GM21528 (cell line): ENCODE data around the gene MBLAC1.
"Not testable (repeated sequence)": the region's sequence is repeated elsewhere in the genome, so short reads cannot be mapped to it uniquely, and the experiment has no call there.

ENCODE experiments used
- ATAC-seq: cut with Tn5 transposase; IDR thresholded peaks from one replicate; pipeline ENCODE4 v1.9.1; 2021; ENCODE audit warnings: mild to moderate bottlenecking, moderate library complexity; ENCODE audit not compliant: unreplicated experiment, low FRiP score

The MBLAC1 gene

DNA sequence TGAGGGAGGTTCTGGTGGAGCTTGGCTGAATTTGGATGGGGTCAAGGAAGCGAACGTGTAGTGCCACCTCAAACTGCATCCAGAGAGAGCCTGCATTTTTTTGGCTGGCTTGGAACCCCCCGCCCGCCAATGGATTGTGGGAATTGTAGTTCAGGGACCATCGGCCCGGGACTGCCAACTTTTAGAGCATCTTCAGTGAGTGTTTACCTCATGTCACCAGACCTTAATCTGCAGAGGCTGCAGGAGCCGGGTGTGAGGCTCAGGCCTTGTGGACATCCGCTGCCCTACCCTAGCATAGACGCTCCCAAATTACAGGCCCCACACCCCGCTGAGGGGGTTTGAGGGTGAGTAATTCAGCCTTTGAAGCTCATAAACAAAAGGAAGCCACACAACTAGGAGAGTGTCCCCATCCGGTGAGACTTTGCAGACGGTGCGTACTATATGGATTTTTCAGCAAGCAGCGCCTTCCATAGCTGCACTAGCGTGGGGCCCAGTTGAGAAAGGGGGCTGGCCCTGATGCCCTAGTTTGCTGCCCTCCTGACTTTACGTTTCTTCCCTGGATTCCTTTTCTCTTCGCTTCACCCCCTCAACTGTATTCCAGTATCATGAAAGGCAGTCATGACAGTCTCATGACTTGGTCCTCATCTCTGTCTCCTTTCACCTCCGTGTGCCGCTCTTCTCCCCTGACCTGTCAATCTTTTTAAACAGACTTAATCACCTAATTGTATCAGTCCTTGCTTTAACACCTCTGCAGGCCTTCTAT lies 6.6 kb upstream of the MBLAC1 start:
- peak; percentile 29 for ATAC-seq

DNA sequence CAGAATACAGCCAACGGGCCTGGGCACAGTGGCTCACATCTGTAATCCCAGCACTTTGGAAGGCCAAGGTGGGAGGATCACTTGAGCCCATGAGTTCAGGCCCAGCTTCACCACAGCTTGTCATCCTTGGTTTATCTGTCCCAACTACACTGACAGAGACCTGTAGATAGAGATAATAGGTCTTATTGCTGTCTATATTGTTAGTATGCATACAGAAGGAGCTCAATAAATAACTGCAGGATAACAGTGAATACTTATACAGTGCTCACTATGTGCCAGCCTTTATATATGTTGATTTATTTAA lies 6.1 kb upstream of the MBLAC1 start:
- ATAC-seq = no peak

DNA sequence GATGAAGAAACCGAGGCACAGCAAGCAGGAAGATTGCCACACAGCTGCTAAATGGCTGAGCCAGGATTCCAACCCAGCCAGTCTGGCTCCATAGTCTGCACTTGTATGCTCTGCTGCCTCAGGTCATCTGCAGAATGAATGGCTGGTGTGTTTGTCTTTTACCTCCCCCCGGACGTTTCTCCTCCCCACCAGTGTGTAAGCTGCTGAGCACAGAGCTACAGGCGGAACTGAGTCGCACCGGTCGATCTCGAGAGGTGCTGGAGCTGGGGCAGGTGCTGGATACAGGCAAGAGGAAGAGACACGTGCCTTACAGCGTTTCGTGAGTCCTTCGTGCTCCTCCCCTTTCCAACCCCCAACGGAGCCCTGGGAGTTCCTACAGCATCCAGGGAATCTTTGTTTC lies 4.7 kb upstream of the MBLAC1 start:
- ATAC-seq = no peak

DNA sequence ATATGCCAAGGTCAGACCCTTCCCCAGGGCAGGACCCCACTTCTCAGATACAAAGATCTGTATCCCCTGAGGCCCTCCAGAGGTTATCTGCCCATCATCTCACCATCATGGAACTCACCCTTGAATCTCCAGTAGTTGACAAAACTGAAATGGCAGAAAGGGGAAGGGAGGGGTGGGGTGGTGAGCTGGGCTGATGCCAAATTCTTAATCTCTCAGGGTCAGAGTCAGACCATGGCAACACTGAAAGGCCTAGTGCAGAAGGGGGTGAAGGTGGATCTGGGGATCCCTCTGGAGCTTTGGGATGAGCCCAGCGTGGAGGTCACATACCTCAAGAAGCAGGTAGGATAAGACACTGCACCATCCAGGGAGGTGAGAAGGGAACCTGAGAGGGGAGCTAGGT lies 4.2 kb upstream of the MBLAC1 start:
- no peak for ATAC-seq

DNA sequence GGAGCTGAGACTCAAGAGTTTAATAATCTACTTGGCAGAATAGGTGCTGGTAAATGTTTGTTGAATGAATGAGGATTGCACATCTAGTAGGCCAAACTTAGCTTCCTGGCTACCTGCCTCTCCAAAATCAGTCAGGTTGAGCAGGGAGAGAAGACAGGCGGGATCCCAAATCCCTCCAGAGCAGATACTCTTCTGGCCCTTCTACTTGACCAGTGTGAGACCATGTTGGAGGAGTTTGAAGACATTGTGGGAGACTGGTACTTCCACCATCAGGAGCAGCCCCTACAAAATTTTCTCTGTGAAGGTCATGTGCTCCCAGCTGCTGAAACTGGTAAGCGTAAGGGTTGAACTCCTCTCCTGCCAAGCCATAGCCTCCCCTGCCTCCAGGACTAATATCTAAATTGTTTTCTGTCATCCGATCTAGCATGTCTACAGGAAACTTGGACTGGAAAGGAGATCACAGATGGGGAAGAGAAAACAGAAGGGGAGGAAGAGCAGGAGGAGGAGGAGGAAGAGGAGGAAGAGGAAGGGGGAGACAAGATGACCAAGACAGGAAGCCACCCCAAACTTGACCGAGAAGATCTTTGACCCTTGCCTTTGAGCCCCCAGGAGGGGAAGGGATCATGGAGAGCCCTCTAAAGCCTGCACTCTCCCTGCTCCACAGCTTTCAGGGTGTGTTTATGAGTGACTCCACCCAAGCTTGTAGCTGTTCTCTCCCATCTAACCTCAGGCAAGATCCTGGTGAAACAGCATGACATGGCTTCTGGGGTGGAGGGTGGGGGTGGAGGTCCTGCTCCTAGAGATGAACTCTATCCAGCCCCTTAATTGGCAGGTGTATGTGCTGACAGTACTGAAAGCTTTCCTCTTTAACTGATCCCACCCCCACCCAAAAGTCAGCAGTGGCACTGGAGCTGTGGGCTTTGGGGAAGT lies 2.2 kb upstream of the MBLAC1 start:
- no peak for ATAC-seq

DNA sequence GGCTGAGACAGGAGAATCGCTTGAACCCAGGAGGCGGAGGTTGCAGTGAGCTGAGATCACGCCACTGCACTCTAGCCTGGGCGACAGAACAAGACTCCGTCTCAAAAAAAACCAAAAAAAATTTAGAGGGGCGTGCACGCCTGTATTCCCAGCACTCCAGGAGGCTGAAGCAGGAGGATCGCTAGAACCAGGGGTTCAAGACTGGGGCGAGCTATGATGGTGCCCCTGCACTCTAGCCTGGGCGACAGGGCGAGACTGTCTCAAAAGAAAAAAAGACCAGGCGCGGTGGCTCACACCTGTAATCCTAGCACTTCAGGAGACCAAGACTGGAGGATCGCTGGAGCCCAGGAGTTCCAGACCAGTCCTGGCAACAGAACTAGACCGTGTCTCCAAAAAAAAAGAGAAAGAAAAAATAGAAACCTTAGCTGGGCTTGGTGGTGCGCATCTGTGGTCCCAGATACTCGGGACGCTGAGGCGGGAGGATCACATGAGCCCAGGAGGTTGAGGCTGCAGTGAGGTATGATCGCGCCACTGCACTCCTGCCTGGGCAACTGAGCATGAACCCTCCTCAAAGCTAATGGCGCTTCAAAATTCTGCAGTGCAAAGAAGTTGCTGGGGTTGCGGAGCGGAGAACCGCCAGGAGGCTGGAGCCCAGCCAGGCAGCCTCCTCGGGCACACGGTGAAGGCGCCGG lies 382 bp upstream of the MBLAC1 start:
- peak; percentile 4 for ATAC-seq

DNA sequence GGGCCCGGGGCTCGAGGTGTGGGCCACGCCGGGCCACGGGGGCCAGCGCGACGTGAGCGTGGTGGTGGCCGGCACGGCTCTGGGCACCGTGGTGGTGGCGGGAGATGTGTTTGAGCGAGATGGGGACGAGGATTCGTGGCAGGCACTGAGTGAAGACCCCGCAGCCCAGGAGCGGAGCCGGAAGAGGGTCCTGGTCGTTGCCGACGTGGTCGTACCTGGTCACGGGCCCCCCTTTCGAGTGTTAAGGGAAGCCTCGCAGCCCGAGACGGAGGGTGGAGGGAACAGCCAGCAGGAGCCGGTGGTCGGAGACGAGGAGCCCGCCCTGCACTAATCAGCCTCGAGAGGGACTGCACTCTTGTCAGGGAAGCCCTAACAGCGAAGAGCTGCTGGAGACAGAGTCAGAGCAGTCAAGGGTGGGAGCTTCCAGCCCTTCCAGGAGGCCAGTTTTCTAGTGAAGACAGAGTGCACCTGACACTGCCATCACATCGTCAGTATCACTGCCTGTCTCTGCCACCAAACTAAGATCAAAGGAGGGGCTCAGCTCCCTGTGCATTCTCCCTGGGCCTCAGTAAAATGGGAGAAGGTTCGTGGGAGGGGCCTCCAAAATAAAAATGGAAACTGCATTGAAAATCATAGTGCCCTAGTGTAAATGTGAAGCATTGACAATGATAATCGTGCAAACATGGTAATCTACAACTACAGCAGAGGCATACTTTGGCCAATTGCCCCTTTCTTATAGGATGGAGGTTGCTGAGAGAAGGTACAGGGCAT lies 1.3 kb downstream of the MBLAC1 start:
- ATAC-seq = peak; percentile 4

DNA sequence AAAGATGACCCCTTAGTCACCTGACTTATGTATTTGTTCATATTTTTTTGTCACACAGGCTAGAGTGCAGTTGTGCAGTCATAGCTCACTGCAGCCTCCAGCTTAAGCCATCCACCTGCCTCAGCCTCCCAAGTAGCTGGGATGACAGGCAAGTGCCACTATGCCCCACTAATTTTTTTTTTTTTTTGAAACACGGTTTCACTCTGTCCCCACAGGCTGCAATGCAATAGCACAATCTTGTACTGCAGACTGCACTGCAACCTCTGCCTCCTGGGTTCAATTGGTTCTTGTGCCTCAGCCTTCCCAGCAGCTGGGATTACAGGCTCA lies 1.8 kb downstream of the MBLAC1 start:
- ATAC-seq = no peak

DNA sequence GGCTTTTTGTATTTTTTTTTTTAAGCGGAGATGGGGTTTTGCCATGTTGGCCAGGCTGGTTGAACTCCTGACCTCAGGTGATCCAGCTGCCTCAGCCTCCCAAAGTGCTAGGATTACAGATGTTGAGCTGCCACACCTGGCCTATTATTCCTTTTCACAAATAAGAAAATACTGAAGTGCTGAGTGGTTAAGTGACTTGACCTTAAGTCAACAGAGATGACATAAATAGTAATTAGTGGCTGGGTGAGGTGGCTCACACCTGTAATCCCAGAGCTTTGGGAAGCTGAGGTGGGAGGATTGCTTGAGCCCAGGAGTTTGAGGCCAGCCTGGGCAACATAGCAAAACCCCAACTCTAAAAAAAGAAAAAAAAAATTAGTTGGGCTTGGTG lies 3.4 kb downstream of the MBLAC1 start:
- ATAC-seq = not testable (repeated sequence)

DNA sequence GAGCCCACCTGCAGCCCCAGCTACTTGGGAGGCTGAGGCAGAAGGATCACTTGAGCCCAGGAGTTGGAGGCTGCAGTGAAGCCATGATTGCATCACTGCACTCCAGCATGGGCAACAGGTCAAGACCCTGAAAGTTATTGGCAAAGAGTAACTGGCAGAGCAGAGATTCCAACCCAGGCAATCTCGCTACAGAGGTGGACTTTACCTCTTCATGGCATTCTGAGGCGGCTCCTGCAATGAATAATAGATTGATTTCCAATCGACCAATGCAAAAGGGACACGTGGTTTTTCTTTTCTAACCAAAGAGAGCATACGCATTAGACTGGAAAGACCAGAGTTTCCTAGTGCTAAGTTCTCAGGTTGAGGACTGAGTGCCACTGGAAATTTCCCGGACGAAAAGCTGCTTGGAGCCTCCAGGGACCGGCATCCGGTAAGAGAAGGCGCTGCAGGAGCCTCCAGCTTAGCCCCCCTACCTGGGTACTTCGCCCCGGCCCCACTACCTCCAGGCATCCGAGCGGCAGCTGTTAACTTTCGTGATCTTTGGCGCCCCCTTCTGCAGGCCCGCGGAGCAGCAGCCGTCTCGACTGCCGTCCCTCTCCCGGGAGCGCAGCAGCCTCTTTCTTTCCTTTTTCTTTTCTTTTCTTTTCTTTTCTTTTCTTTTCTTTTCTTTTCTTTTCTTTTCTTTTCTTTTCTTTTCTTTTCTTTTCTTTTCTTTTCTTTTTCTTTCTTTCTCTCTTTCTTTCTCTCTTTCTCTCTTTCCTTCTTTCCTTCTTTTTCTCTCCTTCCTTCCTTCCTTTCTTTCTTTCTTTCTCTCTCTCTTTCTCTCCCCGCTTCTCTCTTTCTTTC lies 4.1 kb downstream of the MBLAC1 start:
- no peak for ATAC-seq

DNA sequence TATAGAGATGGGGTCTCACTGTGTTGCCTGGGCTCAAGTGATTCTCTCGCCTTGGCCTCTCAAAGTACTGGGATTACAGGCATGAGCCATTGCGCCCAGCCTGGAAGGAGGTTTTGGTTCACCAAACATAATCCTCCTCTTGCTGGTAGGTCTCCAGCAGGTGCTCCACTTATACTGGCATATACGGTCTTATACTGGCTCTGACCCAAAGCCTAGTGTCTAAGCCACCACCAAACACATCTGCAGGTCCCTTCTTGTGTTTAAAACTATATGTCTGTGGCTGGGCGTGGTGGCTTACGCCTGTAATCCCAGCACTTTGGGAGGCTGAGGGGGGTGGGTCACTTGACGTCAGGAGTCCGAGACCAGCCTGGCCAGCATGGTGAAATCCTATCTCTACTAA lies 5.4 kb downstream of the MBLAC1 start:
- ATAC-seq = no peak

DNA sequence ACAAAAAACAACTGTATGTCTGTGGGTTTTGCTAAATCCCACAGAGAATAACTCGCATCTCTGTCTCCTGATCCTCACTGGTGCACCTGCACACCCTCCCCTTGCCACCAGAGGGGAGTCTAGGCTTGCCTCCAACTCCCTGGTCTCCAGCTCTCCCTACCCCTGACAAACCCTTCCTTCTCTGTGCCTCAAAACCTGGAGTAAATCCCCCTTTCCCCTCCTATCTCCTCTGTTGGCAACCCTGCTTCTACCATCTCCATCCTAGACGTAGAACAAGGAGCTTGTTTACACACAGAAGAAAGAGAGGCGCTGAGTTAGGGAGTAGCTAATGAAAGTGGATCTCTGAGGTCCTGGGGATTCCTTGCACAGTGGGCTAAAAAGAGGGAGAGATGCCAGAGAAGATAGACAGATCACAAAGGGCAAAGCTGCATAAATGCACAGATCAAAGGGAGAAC lies 6.0 kb downstream of the MBLAC1 start:
- ATAC-seq = no peak

DNA sequence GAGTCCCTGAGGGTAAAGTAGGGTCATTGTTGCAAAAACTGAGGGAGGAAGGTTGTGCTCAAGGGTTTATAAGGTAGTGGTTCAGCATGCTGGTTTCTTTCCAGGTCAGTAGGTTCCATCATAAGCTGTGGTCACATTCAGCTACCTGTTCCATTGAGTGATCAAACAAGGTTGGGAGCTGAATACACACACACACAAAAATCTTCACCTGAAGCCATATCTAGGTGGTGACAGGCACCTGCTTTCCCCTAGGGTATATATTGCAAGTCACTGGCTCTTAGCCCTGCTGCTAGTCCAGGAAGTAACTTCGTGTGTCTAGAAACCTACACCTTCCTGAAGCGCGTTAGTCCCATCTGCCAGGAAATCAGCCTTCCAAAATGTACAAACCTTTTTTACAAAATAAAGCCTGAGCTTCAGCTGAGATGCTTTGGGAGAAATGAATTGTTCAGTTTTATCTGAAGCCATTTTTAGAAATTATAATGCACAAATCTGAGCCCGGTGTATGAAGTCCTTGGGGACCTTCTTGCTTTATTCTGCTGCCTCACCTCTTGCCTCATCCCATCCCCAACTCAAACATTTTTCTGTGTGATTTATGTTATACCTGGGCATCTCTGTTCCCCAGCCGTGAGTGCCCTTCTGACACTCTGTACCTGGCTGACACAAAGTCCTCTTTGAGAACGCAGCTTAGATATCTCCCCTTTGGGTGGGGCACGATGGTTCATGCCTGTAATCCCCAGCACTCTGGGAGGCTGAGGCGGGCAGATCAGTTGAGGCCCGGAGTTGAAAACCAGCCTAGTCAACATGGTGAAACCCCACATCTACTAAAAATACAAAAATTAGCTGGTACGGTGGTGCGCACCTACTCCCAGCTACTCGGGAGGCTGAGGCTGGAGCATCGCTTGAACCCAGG lies 11.3 kb downstream of the MBLAC1 start:
- ATAC-seq = no peak

DNA sequence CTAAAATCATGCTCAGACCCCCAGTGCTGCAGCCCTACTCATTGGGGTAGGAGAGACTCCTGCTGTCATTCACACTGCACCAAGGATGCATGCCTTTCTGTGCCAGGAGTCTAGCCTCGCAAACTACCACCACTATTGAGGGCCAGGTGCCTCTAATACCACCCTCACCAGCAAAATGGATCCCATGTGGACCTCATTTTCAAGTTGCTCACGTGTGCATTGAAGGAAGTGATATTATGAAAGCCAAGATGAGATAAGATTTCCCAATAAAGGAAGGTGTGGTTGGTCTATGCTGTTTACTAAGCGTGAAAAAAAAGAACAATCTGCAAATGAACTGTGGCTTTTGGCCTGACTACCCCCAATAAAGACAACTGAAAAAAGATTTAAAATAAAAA lies 14.8 kb downstream of the MBLAC1 start:
- no peak for ATAC-seq

DNA sequence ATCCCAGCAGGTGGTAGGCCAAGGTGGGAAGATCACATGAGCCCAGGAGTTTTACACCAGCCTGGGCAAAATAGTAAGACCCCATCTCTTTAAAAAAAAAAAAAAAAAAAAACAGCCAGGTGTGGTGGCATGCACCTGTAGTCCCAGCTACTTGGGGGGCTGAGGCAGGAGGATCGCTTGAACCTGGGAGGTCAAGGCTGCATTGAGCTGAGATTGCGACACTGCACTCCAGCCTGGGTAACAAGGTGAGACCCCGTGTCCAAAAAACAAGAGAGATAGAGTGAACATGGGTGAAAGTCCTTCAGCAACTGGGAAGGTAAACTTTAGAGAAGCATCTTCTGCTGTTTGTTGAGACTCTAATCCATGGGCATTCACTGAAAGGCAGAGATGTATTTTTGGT lies 15.7 kb downstream of the MBLAC1 start:
- no peak for ATAC-seq

DNA sequence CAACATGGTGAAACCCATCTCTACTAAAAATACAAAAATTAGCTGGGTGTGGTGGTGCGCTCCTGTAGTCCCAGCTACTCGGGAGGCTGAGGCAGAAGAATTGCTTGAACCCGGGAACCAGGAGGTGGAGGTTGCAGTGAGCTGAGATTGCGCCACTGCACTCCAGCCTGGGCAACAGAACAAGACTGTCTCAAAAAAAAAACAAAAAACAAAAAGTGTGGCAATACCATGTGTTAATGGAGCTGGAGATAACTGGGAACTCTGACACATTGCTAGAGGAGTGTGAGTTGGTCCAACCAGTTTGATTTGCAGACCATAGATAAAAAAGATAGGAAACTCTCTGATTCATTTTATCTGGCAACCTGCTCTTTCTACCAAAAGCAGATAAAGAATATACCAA lies 19.6 kb downstream of the MBLAC1 start:
- not testable (repeated sequence) for ATAC-seq

DNA sequence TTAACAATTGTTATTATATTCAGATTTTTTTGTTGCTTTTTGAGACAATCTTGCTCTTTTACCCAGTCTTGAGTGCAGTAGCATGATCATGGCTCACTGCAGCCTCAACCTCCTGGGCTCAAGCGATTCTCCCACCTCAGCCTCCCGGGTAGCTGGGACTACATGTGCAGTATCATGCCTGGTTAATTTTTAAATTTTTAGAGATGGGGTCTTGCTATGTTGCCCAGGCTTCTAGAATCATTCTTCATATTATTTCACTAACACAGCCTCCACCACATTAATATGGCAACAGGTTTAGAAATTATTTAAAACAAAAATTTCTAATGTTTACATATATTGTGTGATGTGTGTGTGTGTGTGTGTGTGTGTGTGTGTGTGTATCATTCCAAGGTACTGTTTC lies 20.5 kb downstream of the MBLAC1 start:
- ATAC-seq = no peak

DNA sequence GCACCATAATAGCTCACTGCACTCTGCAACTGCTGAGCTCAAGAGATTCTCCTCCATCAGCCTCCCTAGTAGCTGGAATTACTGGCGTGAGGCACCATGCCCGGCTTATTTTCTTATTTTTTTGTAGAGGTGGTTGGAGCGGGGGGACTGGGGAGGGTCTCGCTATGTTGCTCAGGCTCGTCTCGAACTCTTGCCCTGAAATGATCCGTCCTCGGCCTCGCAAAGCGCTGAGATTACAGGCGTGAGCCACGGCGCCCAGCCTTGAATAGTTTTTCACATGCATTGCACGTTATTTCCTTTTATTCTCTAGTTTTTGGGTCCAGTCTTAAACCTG lies 21.4 kb downstream of the MBLAC1 start:
- ATAC-seq = no peak
